GM19193 (cell line): ENCODE data around the gene CFD.

Experiments used
- POLR2A ChIP-seq: IDR thresholded peaks from 4 replicates; pipeline ENCODE4 v1.6.1; 2011; ENCODE audit not compliant: insufficient read depth, insufficient read length; ENCODE audit errors: extremely low read depth

Gene CFD

GRCh38 chr19:904545-904944 is 45.1 kb downstream of the CFD start:
- no peak for TF ChIP-seq POLR2A

GRCh38 chr19:906480-906879 is 47.0 kb downstream of the CFD start:
- TF ChIP-seq POLR2A, result no peak

GRCh38 chr19:907183-907853 is 47.9 kb downstream of the CFD start:
- TF ChIP-seq POLR2A, result no peak

- TF ChIP-seq POLR2A, result no peak
These were observed 52.0 kb downstream of the CFD start for GRCh38 chr19:911197-912033.

GRCh38 chr19:912181-913079 is 53.0 kb downstream of the CFD start:
- no peak for TF ChIP-seq POLR2A
